Colonic mucosa (tissue), 4 donors: ENCODE results near the gene PANX2. TPM values are rescaled to one million over a fixed set of nuclear protein-coding genes. Genes with fewer than 3 reads are reported as not detected.

Source experiments
- DNase-seq: peaks from one replicate; pipeline ENCODE4 v3.0.0-alpha.2; 2020
- H3K27ac ChIP-seq: fragments of 200-600 bp; one replicate; pipeline ENCODE4 v1.8.0; 2021
- H3K27me3 ChIP-seq: fragments of 200-600 bp; one replicate; pipeline ENCODE4 v1.8.0; 2021
- H3K36me3 ChIP-seq: fragments of 200-600 bp; one replicate; pipeline ENCODE4 v1.8.0; 2021
- H3K4me1 ChIP-seq: fragments of 200-600 bp; one replicate; pipeline ENCODE4 v1.8.0; 2021; ENCODE audit warnings: mild to moderate bottlenecking
- H3K4me3 ChIP-seq: fragments of 200-600 bp; one replicate; pipeline ENCODE4 v1.8.0; 2021
- H3K9ac ChIP-seq, 2 donors: one replicate each; pipeline ENCODE4 v1.7.0; 2013; ENCODE audit warnings: control low read depth in 2 of 2, low read depth in 2 of 2, low read length in 2 of 2
- H3K9me3 ChIP-seq: fragments of 200-600 bp; one replicate; pipeline ENCODE4 v1.8.0; 2021
- intact Hi-C: fragments of 100-400 bp; cut with DNase I; formaldehyde crosslinking; loops from one replicate; pipeline ENCODE4 v1.14.1; 2022
- total RNA-seq, 2 donors: library from RNA; stranded (reverse); fragmentation: NEBNext Ultra II Directional in 1 of 2; extraction: Animal tissue kit (Norgen Biotek cat#: 25700) in 1 of 2; gene quantifications; one replicate each; pipeline ENCODE4 v1.2.1, GENCODE V29; 2021
- TF ChIP-seq, protein P1 (sequence below): fragments of 200-600 bp; IDR thresholded peaks from one replicate; pipeline ENCODE4 v1.8.0; 2022; ENCODE audit warnings: antibody characterized with exemption, mild to moderate bottlenecking
- donor health status: healthy.
- donor health status: DM: no; HTN: no; CAD: no.
- donor health status: DM: no; HTN: no; CAD: no.

The PANX2 gene
- total RNA-seq, 2 donors from 2014 or later, result not detected

DNA sequence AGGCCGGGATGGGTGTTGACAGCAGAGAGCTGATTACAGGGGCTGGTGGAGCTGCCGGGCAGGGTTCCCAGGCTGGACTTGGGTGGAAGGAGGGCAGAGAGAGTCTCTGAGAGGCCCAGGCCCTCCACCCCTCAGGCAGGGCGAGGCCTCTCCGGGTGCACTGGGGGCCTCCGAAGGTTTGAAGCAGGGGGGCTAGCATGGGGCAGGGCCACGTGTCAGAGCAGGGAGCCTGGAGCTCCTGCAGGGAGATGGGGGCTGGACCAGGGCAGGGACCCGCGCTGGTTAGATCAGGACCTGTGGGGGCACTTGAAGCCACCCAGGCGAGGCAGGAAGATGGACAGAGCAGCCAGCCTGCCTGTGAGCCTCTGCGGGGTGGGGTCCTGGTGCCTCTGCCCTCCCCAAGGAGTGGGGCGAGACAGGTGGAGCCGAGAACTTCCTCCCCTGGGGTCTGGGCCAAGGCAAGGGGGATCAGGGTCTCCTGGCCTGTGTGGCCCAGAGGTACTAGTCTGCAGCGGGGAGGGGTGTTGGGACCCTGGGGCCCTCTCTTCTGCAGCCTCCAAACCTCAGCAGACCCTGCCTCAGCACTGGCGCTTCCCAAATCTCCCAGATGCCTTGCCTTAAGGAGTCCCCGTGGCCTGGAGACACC lies 911 bp downstream of the PANX2 start:
- Histone ChIP-seq H3K4me1 (no peaks in the 10 kb centered on the region), H3K27ac (no peak overlapping the region), H3K9me3 (no peaks in the 10 kb centered on the region), H3K36me3 (no peaks in the 10 kb centered on the region), H3K4me3 (no peak overlapping the region), H3K9ac (no peak overlapping the region), H3K27me3 (peaks cover 27% of the 10 kb centered on the region)
- intact Hi-C loops, result no loop called here
- DNase-seq, result no peak
- TF ChIP-seq, protein P1, sequence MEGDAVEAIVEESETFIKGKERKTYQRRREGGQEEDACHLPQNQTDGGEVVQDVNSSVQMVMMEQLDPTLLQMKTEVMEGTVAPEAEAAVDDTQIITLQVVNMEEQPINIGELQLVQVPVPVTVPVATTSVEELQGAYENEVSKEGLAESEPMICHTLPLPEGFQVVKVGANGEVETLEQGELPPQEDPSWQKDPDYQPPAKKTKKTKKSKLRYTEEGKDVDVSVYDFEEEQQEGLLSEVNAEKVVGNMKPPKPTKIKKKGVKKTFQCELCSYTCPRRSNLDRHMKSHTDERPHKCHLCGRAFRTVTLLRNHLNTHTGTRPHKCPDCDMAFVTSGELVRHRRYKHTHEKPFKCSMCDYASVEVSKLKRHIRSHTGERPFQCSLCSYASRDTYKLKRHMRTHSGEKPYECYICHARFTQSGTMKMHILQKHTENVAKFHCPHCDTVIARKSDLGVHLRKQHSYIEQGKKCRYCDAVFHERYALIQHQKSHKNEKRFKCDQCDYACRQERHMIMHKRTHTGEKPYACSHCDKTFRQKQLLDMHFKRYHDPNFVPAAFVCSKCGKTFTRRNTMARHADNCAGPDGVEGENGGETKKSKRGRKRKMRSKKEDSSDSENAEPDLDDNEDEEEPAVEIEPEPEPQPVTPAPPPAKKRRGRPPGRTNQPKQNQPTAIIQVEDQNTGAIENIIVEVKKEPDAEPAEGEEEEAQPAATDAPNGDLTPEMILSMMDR, result no peak

DNA sequence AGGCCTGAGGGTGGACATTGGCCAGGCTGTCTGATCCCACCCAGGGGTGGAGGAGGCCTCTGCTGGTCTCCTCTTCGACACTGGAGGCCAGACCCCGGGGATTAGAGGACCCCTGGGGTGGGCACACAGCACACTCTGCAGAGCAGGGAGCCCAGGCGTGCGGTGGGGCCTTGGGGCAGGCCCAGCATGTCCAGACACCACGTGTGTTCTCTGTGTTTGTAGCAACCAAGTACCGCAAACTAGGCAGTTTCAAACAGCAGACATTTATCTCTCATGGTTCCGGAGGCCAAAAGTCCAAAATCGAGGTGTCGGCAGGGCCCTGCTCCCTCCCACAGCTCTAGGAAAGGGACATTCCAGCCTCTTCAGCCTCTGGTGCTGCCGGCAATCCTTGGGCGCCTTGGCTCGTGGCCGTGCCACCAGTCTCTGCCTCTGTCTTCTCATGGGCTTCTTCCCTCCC lies 1.5 kb downstream of the PANX2 start:
- Histone ChIP-seq H3K4me1 (no peaks in the 10 kb centered on the region), H3K27ac (no peak overlapping the region), H3K9ac (no peak overlapping the region), H3K9me3 (no peaks in the 10 kb centered on the region), H3K4me3 (no peak overlapping the region), H3K36me3 (no peaks in the 10 kb centered on the region), H3K27me3 (peaks cover 27% of the 10 kb centered on the region)
- no peak for DNase-seq
- intact Hi-C loops, result no loop called here
- TF ChIP-seq, protein P1, result no peak

DNA sequence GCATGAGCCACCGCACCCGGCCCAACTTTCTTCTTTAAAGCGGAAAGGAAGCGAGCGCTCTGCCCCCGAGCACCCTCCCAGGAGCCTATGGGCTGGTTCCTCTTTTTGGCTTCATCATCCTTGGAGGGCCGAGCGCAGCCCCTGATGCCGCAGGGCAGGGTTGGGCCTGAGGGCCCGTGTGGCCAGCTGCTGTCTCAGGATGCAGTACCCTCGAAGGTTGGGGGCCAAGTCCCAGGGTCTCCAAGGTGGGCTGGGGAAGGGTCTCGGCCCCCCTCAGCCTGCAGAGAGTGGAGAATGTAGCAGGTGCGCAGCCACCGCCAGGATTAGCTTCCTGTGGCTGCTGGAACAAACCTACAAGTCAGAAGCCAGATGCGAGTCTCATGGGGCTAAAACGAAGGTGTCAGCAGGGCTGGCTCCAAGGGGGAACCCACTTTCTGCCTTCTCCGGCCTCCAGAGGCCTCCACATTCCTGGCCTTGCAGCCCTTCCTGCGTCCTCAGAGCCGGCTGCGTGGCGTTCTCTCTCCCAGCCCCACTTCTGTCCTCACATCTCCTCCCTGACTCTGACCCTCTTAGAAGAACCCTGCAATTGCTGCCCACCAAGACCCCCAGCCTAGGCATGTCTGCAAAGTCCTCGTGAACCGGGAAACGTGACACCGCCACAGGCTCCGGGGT lies 2.9 kb downstream of the PANX2 start:
- H3K9me3 ChIP-seq, result no peaks in the 10 kb centered on the region
- H3K27me3 ChIP-seq, result peaks cover 32% of the 10 kb centered on the region
- H3K27ac ChIP-seq, result no peak overlapping the region
- no peaks in the 10 kb centered on the region for H3K36me3 ChIP-seq
- DNase-seq, result no peak
- intact Hi-C loops, result no loop called here
- H3K4me3 ChIP-seq, result no peak overlapping the region
- TF ChIP-seq, protein P1, result no peak
- H3K4me1 ChIP-seq, result no peaks in the 10 kb centered on the region
- no peak overlapping the region for H3K9ac ChIP-seq

DNA sequence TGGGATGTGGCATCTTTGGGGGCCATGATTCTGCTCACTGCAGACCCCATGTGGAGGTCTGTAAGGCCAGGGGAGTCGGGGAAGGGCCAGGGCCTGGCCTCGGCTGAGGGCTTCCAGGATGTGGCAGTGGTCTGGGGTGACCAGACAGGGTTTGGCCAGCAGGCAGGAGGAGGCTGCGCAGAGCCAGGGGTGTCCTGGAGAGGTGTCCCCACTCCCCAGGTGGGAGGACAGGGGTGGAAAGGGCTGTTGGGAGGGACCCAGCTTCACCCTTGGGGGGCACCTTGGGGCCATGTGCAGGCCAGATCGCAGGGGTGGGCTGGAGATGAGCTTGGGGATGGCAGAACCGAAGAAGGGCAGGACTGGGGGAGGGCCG lies 3.4 kb downstream of the PANX2 start:
- no peak overlapping the region for H3K9ac ChIP-seq
- no peak for DNase-seq
- H3K27me3 ChIP-seq, result peaks cover 35% of the 10 kb centered on the region
- H3K27ac ChIP-seq, result no peak overlapping the region
- no peaks in the 10 kb centered on the region for H3K4me1 ChIP-seq
- TF ChIP-seq, protein P1, result no peak
- H3K4me3 ChIP-seq, result no peak overlapping the region
- H3K9me3 ChIP-seq, result no peaks in the 10 kb centered on the region
- intact Hi-C loops, result no loop called here
- H3K36me3 ChIP-seq, result no peaks in the 10 kb centered on the region

DNA sequence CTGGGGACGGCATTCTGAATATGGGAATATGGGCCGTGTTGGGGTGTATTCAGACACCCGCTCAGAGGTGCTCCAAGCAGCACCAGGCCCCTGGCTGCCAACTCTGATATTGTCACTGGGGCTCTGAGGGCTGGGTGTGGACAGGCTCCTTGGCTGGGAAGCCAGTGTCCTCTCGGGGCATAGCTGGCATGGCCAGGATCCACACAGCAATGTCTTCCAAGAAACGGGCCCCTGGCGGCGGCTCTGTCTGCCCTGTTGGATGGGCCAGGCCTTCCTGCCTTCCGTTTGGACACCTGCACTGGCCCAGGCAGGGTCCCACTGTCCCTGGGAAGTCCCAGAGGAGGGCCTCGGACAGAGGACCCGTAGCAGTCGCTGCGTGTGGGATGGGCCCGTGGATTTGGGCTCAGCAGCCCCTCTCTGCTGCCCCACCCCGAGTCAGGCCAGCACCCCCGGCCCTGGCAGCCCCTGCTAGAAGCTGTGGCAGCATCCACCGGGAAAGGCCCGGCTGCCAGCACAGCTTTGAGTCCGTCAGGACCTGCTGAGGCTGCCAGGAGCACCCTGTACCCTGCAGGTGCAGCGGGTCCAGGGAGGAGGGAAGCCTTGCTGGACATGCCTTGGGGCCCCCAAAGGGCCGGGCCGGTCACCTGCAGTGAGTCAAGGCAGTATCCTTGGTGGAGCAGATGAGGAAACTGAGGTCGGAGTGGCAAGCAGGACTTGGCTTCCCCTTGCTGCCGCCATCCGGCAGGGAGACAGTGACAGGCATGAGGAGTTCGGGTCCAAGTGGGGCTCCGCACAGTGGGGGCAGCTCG lies 4.1 kb downstream of the PANX2 start:
- Histone ChIP-seq H3K4me3 (no peak overlapping the region), H3K36me3 (no peaks in the 10 kb centered on the region), H3K9me3 (no peaks in the 10 kb centered on the region), H3K4me1 (no peaks in the 10 kb centered on the region), H3K9ac (no peak overlapping the region), H3K27me3 (peaks cover 34% of the 10 kb centered on the region), H3K27ac (no peak overlapping the region)
- no peak for DNase-seq
- TF ChIP-seq, protein P1, result no peak
- intact Hi-C loops, result no loop called here
